ENCODE results near the gene SEMA3G.

- TF ChIP-seq CTCF (IDR thresholded peaks at IDR 0.05) (no peak), POLR2A (IDR thresholded peaks at IDR 0.05) (no peak)
Observed at GRCh38 chr3:52446042-52446441, 1.1 kb upstream of the SEMA3G start.

Data from thyroid gland (tissue), 4 donors.